Osteocyte (in vitro differentiated cells): Measurements from ENCODE around the gene KATNIP. TPM values are rescaled to one million over a fixed set of nuclear protein-coding genes. Genes with fewer than 3 reads are reported as not detected.

Source experiments
- DNase-seq: peaks from one replicate; pipeline ENCODE4 v3.0.0; 2021; ENCODE audit warnings: mixed read lengths; ENCODE audit not compliant: unreplicated experiment; ENCODE audit errors: extremely low spot score
- H3K27ac Mint-ChIP-seq: one replicate; pipeline ENCODE4 v1.8.0; 2021; ENCODE audit warnings: mild to moderate bottlenecking, mixed read lengths; ENCODE audit not compliant: unreplicated experiment
- H3K27me3 Mint-ChIP-seq: one replicate; pipeline ENCODE4 v1.8.0; 2021; ENCODE audit warnings: mixed read lengths; ENCODE audit not compliant: unreplicated experiment
- H3K36me3 Mint-ChIP-seq: one replicate; pipeline ENCODE4 v1.8.0; 2021; ENCODE audit warnings: mixed read lengths; ENCODE audit not compliant: unreplicated experiment
- H3K4me1 Mint-ChIP-seq: one replicate; pipeline ENCODE4 v1.8.0; 2021; ENCODE audit warnings: mixed read lengths; ENCODE audit not compliant: unreplicated experiment
- H3K4me3 Mint-ChIP-seq: one replicate; pipeline ENCODE4 v1.8.0; 2021; ENCODE audit warnings: mild to moderate bottlenecking, moderate library complexity, mixed read lengths; ENCODE audit not compliant: unreplicated experiment
- H3K9me3 Mint-ChIP-seq: one replicate; pipeline ENCODE4 v1.8.0; 2021; ENCODE audit warnings: mixed read lengths; ENCODE audit not compliant: unreplicated experiment
- total RNA-seq: library from RNA; stranded (reverse); gene quantifications from 2 replicates; pipeline ENCODE4 v1.2.1, GENCODE V29; 2021
- TF ChIP-seq, protein P1 (sequence below): fragments of 200-600 bp; sonication (generic); IDR thresholded peaks from 2 replicates; pipeline ENCODE4 v1.5.0; 2021; ENCODE audit warnings: antibody characterized with exemption, mild to moderate bottlenecking, moderate library complexity

Gene KATNIP
- total RNA-seq, 1 donor from 2014 or later = 30.0 TPM

- H3K4me1 Mint-ChIP-seq = no peaks in the 10 kb centered on the region
- DNase-seq = no peak
These were observed 46.0 kb downstream of the KATNIP start for GRCh38 chr16:27595993-27596392.

DNA sequence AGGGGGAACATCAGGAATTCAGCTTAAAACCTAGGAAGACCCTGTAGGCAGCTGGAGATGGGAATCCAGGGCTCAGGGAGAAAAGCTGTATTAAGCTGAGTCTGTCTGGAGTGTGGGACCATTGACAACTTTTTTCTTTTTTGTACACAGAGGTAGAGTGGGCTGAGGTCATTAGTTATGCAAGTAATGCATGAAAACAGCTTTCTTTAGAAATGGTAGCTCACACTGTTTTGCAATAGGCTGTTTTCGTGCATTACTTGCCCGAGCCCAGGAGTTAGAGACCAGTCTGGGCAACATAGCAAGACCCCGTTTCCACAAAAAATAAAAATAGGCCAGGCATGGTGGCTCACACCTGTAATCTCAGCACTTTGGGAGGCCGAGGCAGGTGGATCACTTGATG is 46.5 kb downstream of the KATNIP start:
- H3K4me1 Mint-ChIP-seq = no peaks in the 10 kb centered on the region
- H3K9me3 Mint-ChIP-seq = no peaks in the 10 kb centered on the region
- no peak overlapping the region for H3K27ac Mint-ChIP-seq
- peaks cover 3% of the 10 kb centered on the region for H3K36me3 Mint-ChIP-seq
- TF ChIP-seq, protein P1, sequence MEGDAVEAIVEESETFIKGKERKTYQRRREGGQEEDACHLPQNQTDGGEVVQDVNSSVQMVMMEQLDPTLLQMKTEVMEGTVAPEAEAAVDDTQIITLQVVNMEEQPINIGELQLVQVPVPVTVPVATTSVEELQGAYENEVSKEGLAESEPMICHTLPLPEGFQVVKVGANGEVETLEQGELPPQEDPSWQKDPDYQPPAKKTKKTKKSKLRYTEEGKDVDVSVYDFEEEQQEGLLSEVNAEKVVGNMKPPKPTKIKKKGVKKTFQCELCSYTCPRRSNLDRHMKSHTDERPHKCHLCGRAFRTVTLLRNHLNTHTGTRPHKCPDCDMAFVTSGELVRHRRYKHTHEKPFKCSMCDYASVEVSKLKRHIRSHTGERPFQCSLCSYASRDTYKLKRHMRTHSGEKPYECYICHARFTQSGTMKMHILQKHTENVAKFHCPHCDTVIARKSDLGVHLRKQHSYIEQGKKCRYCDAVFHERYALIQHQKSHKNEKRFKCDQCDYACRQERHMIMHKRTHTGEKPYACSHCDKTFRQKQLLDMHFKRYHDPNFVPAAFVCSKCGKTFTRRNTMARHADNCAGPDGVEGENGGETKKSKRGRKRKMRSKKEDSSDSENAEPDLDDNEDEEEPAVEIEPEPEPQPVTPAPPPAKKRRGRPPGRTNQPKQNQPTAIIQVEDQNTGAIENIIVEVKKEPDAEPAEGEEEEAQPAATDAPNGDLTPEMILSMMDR = no peak
- H3K4me3 Mint-ChIP-seq = no peak overlapping the region
- no peaks in the 10 kb centered on the region for H3K27me3 Mint-ChIP-seq
- DNase-seq = no peak

More at GRCh38 chr16:27595993-27596392, 46.0 kb downstream of the KATNIP start:
- Mint-ChIP-seq H3K4me3 (no peak overlapping the region), H3K27me3 (no peaks in the 10 kb centered on the region), H3K36me3 (peaks cover 3% of the 10 kb centered on the region), H3K9me3 (no peaks in the 10 kb centered on the region), H3K27ac (no peak overlapping the region)
- TF ChIP-seq, protein P1 = no peak

DNA sequence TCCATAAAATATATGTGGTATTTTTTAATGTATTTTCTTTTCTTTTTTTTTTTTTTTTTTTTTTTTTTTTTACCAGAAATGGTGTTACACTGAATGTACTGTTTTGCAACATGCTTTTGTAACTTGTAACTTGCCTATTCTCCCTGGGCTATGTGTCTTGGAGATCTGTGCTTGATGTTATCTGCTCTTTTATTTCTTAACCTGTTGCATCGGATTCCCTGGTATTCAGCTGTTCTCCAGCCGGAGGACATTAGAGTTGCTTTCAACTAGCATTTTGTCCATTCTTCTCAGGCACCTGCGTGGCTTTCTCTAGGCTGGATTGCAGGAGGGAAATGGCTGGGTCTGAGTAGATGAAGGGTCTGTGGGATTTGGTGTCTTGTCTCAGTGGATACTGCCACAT is 47.4 kb downstream of the KATNIP start:
- TF ChIP-seq, protein P1 = no peak
- H3K27me3 Mint-ChIP-seq = no peaks in the 10 kb centered on the region
- H3K4me1 Mint-ChIP-seq = no peaks in the 10 kb centered on the region
- no peak overlapping the region for H3K27ac Mint-ChIP-seq
- peaks cover 3% of the 10 kb centered on the region for H3K36me3 Mint-ChIP-seq
- H3K4me3 Mint-ChIP-seq = no peak overlapping the region
- no peaks in the 10 kb centered on the region for H3K9me3 Mint-ChIP-seq
- no peak for DNase-seq

DNA sequence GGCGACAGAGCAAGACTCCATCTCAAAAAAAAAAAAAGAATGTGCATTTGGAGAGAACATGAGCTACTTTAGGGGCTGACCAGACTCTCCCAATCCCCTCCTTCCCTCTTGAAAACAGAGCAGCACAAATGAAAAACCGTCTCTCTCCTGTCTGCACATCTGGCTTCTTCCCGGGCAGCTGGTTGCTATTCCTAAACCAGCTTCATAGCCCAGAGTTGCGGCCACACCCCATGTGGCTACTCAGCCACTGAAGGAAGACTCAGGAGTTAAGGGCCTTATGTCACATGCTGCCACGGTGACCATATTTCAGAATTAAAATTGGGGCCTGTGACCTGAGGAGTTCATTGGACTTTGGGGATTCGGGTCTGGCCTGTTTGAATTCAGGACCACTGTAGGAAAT is 48.3 kb downstream of the KATNIP start:
- H3K36me3 Mint-ChIP-seq = peaks cover 3% of the 10 kb centered on the region
- H3K4me3 Mint-ChIP-seq = no peak overlapping the region
- TF ChIP-seq, protein P1 = no peak
- no peaks in the 10 kb centered on the region for H3K4me1 Mint-ChIP-seq
- no peak overlapping the region for H3K27ac Mint-ChIP-seq
- no peaks in the 10 kb centered on the region for H3K9me3 Mint-ChIP-seq
- no peaks in the 10 kb centered on the region for H3K27me3 Mint-ChIP-seq
- no peak for DNase-seq

GRCh38 chr16:27598931-27599565 is 49.1 kb downstream of the KATNIP start:
- TF ChIP-seq, protein P1 = no peak
- H3K27ac Mint-ChIP-seq = no peak overlapping the region
- H3K4me3 Mint-ChIP-seq = no peak overlapping the region

More at GRCh38 chr16:27598931-27599565, 49.1 kb downstream of the KATNIP start:
- no peak for DNase-seq
- Mint-ChIP-seq H3K9me3 (no peaks in the 10 kb centered on the region), H3K36me3 (peaks cover 3% of the 10 kb centered on the region), H3K4me1 (no peaks in the 10 kb centered on the region), H3K27me3 (no peaks in the 10 kb centered on the region)
